ENCODE results near the gene ZBTB4. TPM values are rescaled to one million over a fixed set of nuclear protein-coding genes. Genes with fewer than 3 reads are reported as not detected.

Gene ZBTB4
- total RNA-seq = 60.3 TPM
- long read RNA-seq, full-length matches to known transcripts = 19 of 116 reads
- long read RNA-seq, partial matches to known transcripts = 16 of 116 reads
- long read RNA-seq, other reads (novel, unspliced or antisense) = 81 of 116 reads

- DNase-seq (peak; percentile 78), ATAC-seq (ENCODE audit: poor library complexity) (peak; percentile 4)
- intact Hi-C loops (cut with DNase I) = loop anchor here (5.0 kb wide), 1 partner anchor 42 kb away; the partner anchor contains the start of genes FGF11 and TMEM102
Observed at GRCh38 chr17:7479213-7480088, at the start of gene ZBTB4. TSS of gene ZBTB4 (minus strand) at chr17:7479631. CDS start at chr17:7466801, 12,830 bp downstream.

- DNase-seq (no peak), ATAC-seq (ENCODE audit: poor library complexity) (no peak)
- intact Hi-C loops (cut with DNase I) = no loop called here
Observed at GRCh38 chr17:7528842-7529241, 49.4 kb upstream of the ZBTB4 start.

- ATAC-seq (ENCODE audit: poor library complexity) (peak; percentile 57), DNase-seq (no peak)
- intact Hi-C loops (cut with DNase I) = no loop called here
Observed at GRCh38 chr17:7523033-7523432, 43.6 kb upstream of the ZBTB4 start.

GRCh38 chr17:7515911-7516610 lies 36.6 kb upstream of the ZBTB4 start:
- ATAC-seq (ENCODE audit: poor library complexity) (peak; percentile 33), DNase-seq (no peak)
- intact Hi-C loops (cut with DNase I) = no loop called here

GRCh38 chr17:7513850-7514419 lies 34.5 kb upstream of the ZBTB4 start:
- DNase-seq = no peak
- intact Hi-C loops (cut with DNase I) = loop anchor here (5.0 kb wide), 1 partner anchor 43 kb away; the partner anchor contains the start of gene TNFSF13
- peak; percentile 21 for ATAC-seq (ENCODE audit: poor library complexity)

GRCh38 chr17:7512824-7513540 lies 33.6 kb upstream of the ZBTB4 start:
- intact Hi-C loops (cut with DNase I) = loop anchor here (5.0 kb wide), 1 partner anchor 44 kb away; the partner anchor contains the start of gene TNFSF13

GRCh38 chr17:7512105-7512504 lies 32.7 kb upstream of the ZBTB4 start:
- DNase-seq (no peak), ATAC-seq (ENCODE audit: poor library complexity) (no peak)
- intact Hi-C loops (cut with DNase I) = loop anchor here (5.0 kb wide), 1 partner anchor 45 kb away; the partner anchor contains the start of gene TNFSF13

More at GRCh38 chr17:7512824-7513540, 33.6 kb upstream of the ZBTB4 start:
- no peak for DNase-seq
- ATAC-seq (ENCODE audit: poor library complexity) = no peak

- intact Hi-C loops (cut with DNase I) = loop anchor here (5.0 kb wide), 1 partner anchor 46 kb away; the partner anchor contains the start of gene TNFSF13
Observed at GRCh38 chr17:7511108-7511507, 31.7 kb upstream of the ZBTB4 start.

GRCh38 chr17:7509937-7510336 lies 30.5 kb upstream of the ZBTB4 start:
- intact Hi-C loops (cut with DNase I) = loop anchor here (5.0 kb wide), 1 partner anchor 47 kb away; the partner anchor contains the start of gene TNFSF13
- DNase-seq (no peak), ATAC-seq (ENCODE audit: poor library complexity) (no peak)

More at GRCh38 chr17:7511108-7511507, 31.7 kb upstream of the ZBTB4 start:
- no peak for DNase-seq
- ATAC-seq (ENCODE audit: poor library complexity) = no peak

- intact Hi-C loops (cut with DNase I) = no loop called here
- ATAC-seq (ENCODE audit: poor library complexity) (no peak), DNase-seq (no peak)
Observed at GRCh38 chr17:7508846-7509245, 29.4 kb upstream of the ZBTB4 start.

GRCh38 chr17:7508145-7508544 lies 28.7 kb upstream of the ZBTB4 start:
- intact Hi-C loops (cut with DNase I) = no loop called here
- DNase-seq (no peak), ATAC-seq (ENCODE audit: poor library complexity) (no peak)

- no peak for ATAC-seq (ENCODE audit: poor library complexity)
- intact Hi-C loops (cut with DNase I) = no loop called here
- no peak for DNase-seq
Observed at GRCh38 chr17:7503521-7503920, 24.1 kb upstream of the ZBTB4 start.

- intact Hi-C loops (cut with DNase I) = no loop called here
- ATAC-seq (ENCODE audit: poor library complexity) = no peak
- DNase-seq = no peak
Observed at GRCh38 chr17:7502987-7503386, 23.6 kb upstream of the ZBTB4 start.

- ATAC-seq (ENCODE audit: poor library complexity) (no peak), DNase-seq (no peak)
- intact Hi-C loops (cut with DNase I) = no loop called here
Observed at GRCh38 chr17:7502171-7502847, 22.9 kb upstream of the ZBTB4 start.

GRCh38 chr17:7501729-7502128 lies 22.3 kb upstream of the ZBTB4 start:
- intact Hi-C loops (cut with DNase I) = no loop called here
- no peak for DNase-seq
- no peak for ATAC-seq (ENCODE audit: poor library complexity)

- ATAC-seq (ENCODE audit: poor library complexity) = no peak
- intact Hi-C loops (cut with DNase I) = loop anchor here (10.0 kb wide), 1 partner anchor 144 kb away; the partner anchor contains the start of genes KCTD11 and TMEM95
- DNase-seq = no peak
Observed at GRCh38 chr17:7499161-7499560, 19.7 kb upstream of the ZBTB4 start.

- intact Hi-C loops (cut with DNase I) = loop anchor here (10.0 kb wide), 1 partner anchor 143 kb away; the partner anchor contains the start of genes KCTD11 and TMEM95
Observed at GRCh38 chr17:7497636-7498035, 18.2 kb upstream of the ZBTB4 start.

More at GRCh38 chr17:7497636-7498035, 18.2 kb upstream of the ZBTB4 start:
- no peak for ATAC-seq (ENCODE audit: poor library complexity)
- DNase-seq = no peak
